OCI-LY3 (cell line): ENCODE measurements around the gene KCNG1.

Experiments
- CTCF ChIP-seq: fragments of 200-600, 300-600 bp; sonication (generic); IDR thresholded peaks from 2 replicates; pipeline ENCODE4 v1.5.1; 2014; ENCODE audit warnings: antibody characterized with exemption, low read length, low read depth
- EZH2phosphoT487 ChIP-seq: fragments of 200-600 bp; shearing (Covaris generic); IDR thresholded peaks from 2 replicates; pipeline ENCODE4 v1.6.1; 2018; ENCODE audit warnings: antibody characterized with exemption, mixed run types, low read depth

GRCh38 chr20:50992336-50992732 lies 30.6 kb downstream of the KCNG1 start:
- no peak for TF ChIP-seq CTCF
- TF ChIP-seq EZH2phosphoT487 = no peak
